ENCODE results near the gene SLC7A6.

SLC7A6 gene

GRCh38 chr16:68257906-68258800 lies 6.2 kb upstream of the SLC7A6 start:
- DNase-seq = no peak

GRCh38 chr16:68259007-68259825 lies 5.1 kb upstream of the SLC7A6 start:
- DNase-seq = no peak

- no peak for DNase-seq
Observed at GRCh38 chr16:68263559-68264127, 683 bp upstream of the SLC7A6 start.

GRCh38 chr16:68265078-68265920 lies 973 bp downstream of the SLC7A6 start:
- no peak for DNase-seq

- no peak for DNase-seq
Observed at GRCh38 chr16:68267612-68268405, 3.5 kb downstream of the SLC7A6 start.

GRCh38 chr16:68269793-68270192 lies 5.5 kb downstream of the SLC7A6 start:
- DNase-seq = no peak

GRCh38 chr16:68270353-68270752 lies 6.0 kb downstream of the SLC7A6 start:
- no peak for DNase-seq

- no peak for DNase-seq
Observed at GRCh38 chr16:68272507-68273209, 8.3 kb downstream of the SLC7A6 start.

- no peak for DNase-seq
Observed at GRCh38 chr16:68273459-68273858, 9.1 kb downstream of the SLC7A6 start.

GRCh38 chr16:68273896-68274295 lies 9.6 kb downstream of the SLC7A6 start:
- no peak for DNase-seq

- no peak for DNase-seq
Observed at GRCh38 chr16:68274441-68274840, 10.1 kb downstream of the SLC7A6 start.

GRCh38 chr16:68275611-68276191 lies 11.4 kb downstream of the SLC7A6 start:
- DNase-seq = no peak

- no peak for DNase-seq
Observed at GRCh38 chr16:68276223-68276622, 11.9 kb downstream of the SLC7A6 start.

- DNase-seq = no peak
Observed at GRCh38 chr16:68279726-68280558, 15.6 kb downstream of the SLC7A6 start.

- no peak for DNase-seq
Observed at GRCh38 chr16:68281368-68282063, 17.2 kb downstream of the SLC7A6 start.

- DNase-seq = no peak
Observed at GRCh38 chr16:68282064-68282452, 17.7 kb downstream of the SLC7A6 start.

- DNase-seq = no peak
Observed at GRCh38 chr16:68283346-68283745, 19.0 kb downstream of the SLC7A6 start.

GRCh38 chr16:68283801-68284598 lies 19.7 kb downstream of the SLC7A6 start:
- DNase-seq = no peak
